GM12878 (cell line): ENCODE measurements around the gene CFAP97D2. TPM values are rescaled to one million over a fixed set of nuclear protein-coding genes. Genes with fewer than 3 reads are reported as not detected.

Experiments
- BACH1 ChIP-seq: fragments of 450-650 bp; IDR thresholded peaks from 2 replicates; pipeline ENCODE4 v1.6.1; 2017; ENCODE audit warnings: mild to moderate bottlenecking, borderline replicate concordance
- CBX3 ChIP-seq: fragments of 200-600 bp; sonication (generic); IDR thresholded peaks from 2 replicates; pipeline ENCODE4 v1.6.1; 2016; ENCODE audit warnings: low read depth, borderline replicate concordance
- ETV6 ChIP-seq, 2 experiments: fragments of 450-650 bp in 1 of 2; IDR thresholded peaks in 1 of 2; conservative IDR thresholded peaks in 1 of 2; 2 replicates each; pipeline ENCODE4 v1.6.1; 2014; ENCODE audit warnings: antibody characterized with exemption in 1 of 2, borderline replicate concordance in 1 of 2, low read depth in 1 of 2, mild to moderate bottlenecking in 1 of 2, moderate library complexity in 1 of 2
- NFXL1 ChIP-seq: fragments of 450-650 bp; IDR thresholded peaks from 2 replicates; pipeline ENCODE4 v1.6.1; 2017; ENCODE audit warnings: antibody characterized with exemption, mild to moderate bottlenecking, borderline replicate concordance
- NR2F1 ChIP-seq: fragments of 450-650 bp; conservative IDR thresholded peaks from 2 replicates; pipeline ENCODE4 v1.6.1; 2017; ENCODE audit warnings: mild to moderate bottlenecking
- TCF7 ChIP-seq: IDR thresholded peaks from 2 replicates; pipeline ENCODE4 v1.6.1; 2014; ENCODE audit warnings: antibody characterized with exemption, borderline replicate concordance
- YY1 ChIP-seq: IDR thresholded peaks from 2 replicates; pipeline ENCODE4 v1.6.1; 2011; ENCODE audit warnings: low read depth, mild to moderate bottlenecking, low read length
- polyA plus RNA-seq, 11 experiments: library from polyadenylated mRNA; depleted of rRNA in 4 of 11; unstranded in 6 of 11; stranded (reverse) in 5 of 11; fragments of >200 nt; fragmentation: Nextera tagmentation in 4 of 11; fragmentation: Illumina TruSeq in 1 of 11; extraction: Ambion mirVana in 4 of 11; extraction: Trizol in 1 of 11; gene quantifications; 1 replicate in 1 of 11; 2 replicates in 10 of 11; pipeline versions ENCODE4 v1.2.1 to v1.2.3, GENCODE V29; 2011 to 2016; ENCODE audit warnings: inconsistent platforms in 2 of 11, missing spikeins in 2 of 11, low read depth in 1 of 11
- total RNA-seq, 4 experiments: library from RNA; depleted of rRNA in 3 of 4; stranded (reverse); fragments of >200 nt in 3 of 4; fragmentation: Illumina TruSeq in 1 of 4; extraction: Trizol in 1 of 4; gene quantifications; 2 replicates each; pipeline versions ENCODE4 v1.2.1 to v1.2.3, GENCODE V29; 2013 to 2021
- TF ChIP-seq, protein P1 (sequence below): fragments of 150-350 bp; IDR thresholded peaks from 2 replicates; pipeline ENCODE4 v1.6.1; 2016; ENCODE audit warnings: low read depth, low read length

Gene CFAP97D2
- total and polyA plus RNA-seq, 10 of the 15 experiments (the other 5 are each of a cell fraction or from before 2014, with no cell fraction given): not detected

DNA sequence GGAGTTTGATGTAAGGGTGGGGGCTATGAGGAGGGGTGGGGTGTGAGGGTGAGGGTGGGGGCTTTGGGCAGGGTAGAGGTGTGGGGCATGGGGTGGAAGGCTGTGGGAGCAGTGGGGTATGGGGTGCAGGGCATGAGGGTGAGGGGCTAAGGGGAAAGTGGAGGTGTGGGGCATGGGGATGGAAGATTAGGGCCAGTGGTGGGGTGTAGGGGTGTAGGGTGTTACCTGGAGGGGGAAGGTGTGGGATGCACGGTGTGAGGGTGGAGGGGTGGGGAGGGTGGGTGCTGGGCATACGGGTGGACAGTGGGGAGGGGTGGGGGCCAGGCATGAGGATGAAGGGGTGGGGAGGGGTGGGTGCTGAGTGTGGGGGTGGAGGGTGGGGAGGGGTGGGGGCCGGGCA lies 23.7 kb upstream of the CFAP97D2 start (continued):
- TF ChIP-seq, protein P1, sequence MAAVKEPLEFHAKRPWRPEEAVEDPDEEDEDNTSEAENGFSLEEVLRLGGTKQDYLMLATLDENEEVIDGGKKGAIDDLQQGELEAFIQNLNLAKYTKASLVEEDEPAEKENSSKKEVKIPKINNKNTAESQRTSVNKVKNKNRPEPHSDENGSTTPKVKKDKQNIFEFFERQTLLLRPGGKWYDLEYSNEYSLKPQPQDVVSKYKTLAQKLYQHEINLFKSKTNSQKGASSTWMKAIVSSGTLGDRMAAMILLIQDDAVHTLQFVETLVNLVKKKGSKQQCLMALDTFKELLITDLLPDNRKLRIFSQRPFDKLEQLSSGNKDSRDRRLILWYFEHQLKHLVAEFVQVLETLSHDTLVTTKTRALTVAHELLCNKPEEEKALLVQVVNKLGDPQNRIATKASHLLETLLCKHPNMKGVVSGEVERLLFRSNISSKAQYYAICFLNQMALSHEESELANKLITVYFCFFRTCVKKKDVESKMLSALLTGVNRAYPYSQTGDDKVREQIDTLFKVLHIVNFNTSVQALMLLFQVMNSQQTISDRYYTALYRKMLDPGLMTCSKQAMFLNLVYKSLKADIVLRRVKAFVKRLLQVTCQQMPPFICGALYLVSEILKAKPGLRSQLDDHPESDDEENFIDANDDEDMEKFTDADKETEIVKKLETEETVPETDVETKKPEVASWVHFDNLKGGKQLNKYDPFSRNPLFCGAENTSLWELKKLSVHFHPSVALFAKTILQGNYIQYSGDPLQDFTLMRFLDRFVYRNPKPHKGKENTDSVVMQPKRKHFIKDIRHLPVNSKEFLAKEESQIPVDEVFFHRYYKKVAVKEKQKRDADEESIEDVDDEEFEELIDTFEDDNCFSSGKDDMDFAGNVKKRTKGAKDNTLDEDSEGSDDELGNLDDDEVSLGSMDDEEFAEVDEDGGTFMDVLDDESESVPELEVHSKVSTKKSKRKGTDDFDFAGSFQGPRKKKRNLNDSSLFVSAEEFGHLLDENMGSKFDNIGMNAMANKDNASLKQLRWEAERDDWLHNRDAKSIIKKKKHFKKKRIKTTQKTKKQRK: no peak
- TF ChIP-seq NFXL1 (no peak), NR2F1 (no peak), TCF7 (no peak), YY1 (no peak), ETV6 (conservative IDR thresholded peaks at IDR 0.05 in 1 of 2, IDR thresholded peaks at IDR 0.05 in 1 of 2; ENCODE audit: borderline replicate concordance in 1 of 2, low read depth in 1 of 2) (no peak), BACH1 (no peak), CBX3 (no peak)
- TF ChIP-seq, all 136 proteins: peak for 0
